Adrenal gland (tissue), 5 donors: Measurements from ENCODE around the gene ATPAF2.

Experiments used
- CTCF ChIP-seq, 6 experiments: fragments of 450-650 bp in 4 of 6; fragments of 200-600 bp in 2 of 6; sonication (generic) in 1 of 6; IDR thresholded peaks; 1 replicate in 5 of 6; 2 replicates in 1 of 6; pipeline versions ENCODE4 v1.5.1 to v1.8.0; 2016 to 2021; ENCODE audit warnings: antibody characterized with exemption in 6 of 6, mild to moderate bottlenecking in 2 of 6, moderate library complexity in 1 of 6
- POLR2A ChIP-seq, 2 donors: fragments of 450-650 bp; IDR thresholded peaks; one replicate each; pipeline ENCODE4 v1.6.1; 2017; ENCODE audit warnings: antibody characterized with exemption in 2 of 2, mild to moderate bottlenecking in 2 of 2, moderate library complexity in 1 of 2
- donor health status: DM: no; HTN: no; CAD: no.

GRCh38 chr17:18014006-18014405 is 25.0 kb downstream of the ATPAF2 start:
- TF ChIP-seq CTCF (IDR thresholded peaks at IDR 0.05) (no peak), POLR2A (IDR thresholded peaks at IDR 0.05) (no peak)
